HG02970 (cell line): Measurements from ENCODE around the gene DDX3X.
"Not testable (repeated sequence)": the region's sequence is repeated elsewhere in the genome, so short reads cannot be mapped to it uniquely, and the experiment has no call there.

Source experiments
- ATAC-seq: cut with Tn5 transposase; IDR thresholded peaks from one replicate; pipeline ENCODE4 v1.9.1; 2021; ENCODE audit warnings: mild to moderate bottlenecking, moderate library complexity, moderate number of reproducible peaks; ENCODE audit not compliant: unreplicated experiment, low FRiP score

Gene DDX3X

GRCh38 chrX:41407816-41408215, 73.9 kb downstream of the DDX3X start:
- ATAC-seq = no peak

- no peak for ATAC-seq
These were observed 74.6 kb downstream of the DDX3X start for GRCh38 chrX:41408576-41408975.

GRCh38 chrX:41409006-41409405, 75.0 kb downstream of the DDX3X start:
- no peak for ATAC-seq

- not testable (repeated sequence) for ATAC-seq
These were observed 77.3 kb downstream of the DDX3X start for GRCh38 chrX:41411222-41411621.

- no peak for ATAC-seq
These were observed 78.5 kb downstream of the DDX3X start for GRCh38 chrX:41412261-41413081.
